AG10803 (cell line): ENCODE measurements around the gene ZC3HAV1.
"Not testable (repeated sequence)": the region's sequence is repeated elsewhere in the genome, so short reads cannot be mapped to it uniquely, and the experiment has no call there.

Experiments used
- DNase-seq: peaks from one replicate; pipeline ENCODE4 v3.0.0; 2010; ENCODE audit warnings: low read depth
- H3K4me3 ChIP-seq: 2 replicates; pipeline ENCODE4 v1.5.1; 2011; ENCODE audit warnings: mild to moderate bottlenecking, low read length, control low read depth
- CTCF ChIP-seq: conservative IDR thresholded peaks from 2 replicates; pipeline ENCODE4 v1.5.1; 2011; ENCODE audit warnings: mild to moderate bottlenecking, low read length, control low read depth, inconsistent platforms

The ZC3HAV1 gene

GRCh38 chr7:139131601-139132041 is 22.1 kb upstream of the ZC3HAV1 start:
- no peak overlapping the region for H3K4me3 ChIP-seq
- DNase-seq, result no peak
- no peak for TF ChIP-seq CTCF

- H3K4me3 ChIP-seq, DNase-seq: not testable (repeated sequence)
Observed at GRCh38 chr7:139129814-139130213, 20.3 kb upstream of the ZC3HAV1 start.

GRCh38 chr7:139127648-139128047 is 18.1 kb upstream of the ZC3HAV1 start:
- H3K4me3 ChIP-seq, result no peak overlapping the region
- peak; percentile 4 for DNase-seq
- TF ChIP-seq CTCF, result no peak

- no peak for TF ChIP-seq CTCF
- no peak overlapping the region for H3K4me3 ChIP-seq
- no peak for DNase-seq
Observed at GRCh38 chr7:139125657-139126056, 16.1 kb upstream of the ZC3HAV1 start.

- DNase-seq, H3K4me3 ChIP-seq: not testable (repeated sequence)
Observed at GRCh38 chr7:139124995-139125394, 15.5 kb upstream of the ZC3HAV1 start.

GRCh38 chr7:139124084-139124914 is 14.8 kb upstream of the ZC3HAV1 start:
- no peak overlapping the region for H3K4me3 ChIP-seq
- DNase-seq, result no peak
- TF ChIP-seq CTCF, result no peak

- no peak for TF ChIP-seq CTCF
- H3K4me3 ChIP-seq, result no peak overlapping the region
- DNase-seq, result no peak
Observed at GRCh38 chr7:139119486-139119849, 9.9 kb upstream of the ZC3HAV1 start.

- no peak for DNase-seq
- TF ChIP-seq CTCF, result no peak
- H3K4me3 ChIP-seq, result no peak overlapping the region
Observed at GRCh38 chr7:139118805-139119485, 9.4 kb upstream of the ZC3HAV1 start.
